Measurements from ENCODE around the gene SPNS3.

DNA sequence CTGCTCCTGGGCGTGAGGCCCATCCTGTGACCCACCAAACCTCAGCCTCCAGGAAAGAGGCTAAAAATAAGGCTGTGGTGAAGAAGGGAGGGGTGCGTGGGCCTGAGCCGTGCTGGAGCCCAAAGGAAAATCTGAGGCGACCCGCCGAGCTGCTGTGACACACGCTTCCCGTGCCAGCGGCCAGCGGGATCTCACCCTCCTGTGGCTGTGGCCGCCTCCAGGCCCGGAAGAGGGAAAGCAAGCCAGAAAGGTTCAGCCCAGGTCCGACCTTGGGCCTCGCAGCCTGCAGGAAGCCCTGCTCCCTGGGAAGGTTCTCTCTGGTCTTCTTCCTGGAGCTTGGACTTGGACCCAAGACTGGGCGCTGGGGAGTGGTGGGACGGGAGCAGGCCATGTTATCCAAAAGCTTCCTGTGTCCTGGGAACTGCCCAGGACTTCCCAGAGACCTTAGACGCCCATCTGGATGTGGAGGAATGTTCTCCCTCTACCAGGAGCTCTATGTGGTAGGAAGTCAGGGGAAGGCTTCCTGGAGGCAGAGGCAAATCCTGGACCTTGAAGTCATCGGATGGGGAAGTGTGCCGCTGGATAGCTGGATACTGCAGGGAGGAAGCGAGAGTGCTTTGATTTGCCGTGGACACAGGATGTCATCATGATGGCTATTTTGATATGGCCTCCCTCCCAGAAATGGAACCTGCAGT lies 76.3 kb downstream of the SPNS3 start:
- TF ChIP-seq, protein P1, sequence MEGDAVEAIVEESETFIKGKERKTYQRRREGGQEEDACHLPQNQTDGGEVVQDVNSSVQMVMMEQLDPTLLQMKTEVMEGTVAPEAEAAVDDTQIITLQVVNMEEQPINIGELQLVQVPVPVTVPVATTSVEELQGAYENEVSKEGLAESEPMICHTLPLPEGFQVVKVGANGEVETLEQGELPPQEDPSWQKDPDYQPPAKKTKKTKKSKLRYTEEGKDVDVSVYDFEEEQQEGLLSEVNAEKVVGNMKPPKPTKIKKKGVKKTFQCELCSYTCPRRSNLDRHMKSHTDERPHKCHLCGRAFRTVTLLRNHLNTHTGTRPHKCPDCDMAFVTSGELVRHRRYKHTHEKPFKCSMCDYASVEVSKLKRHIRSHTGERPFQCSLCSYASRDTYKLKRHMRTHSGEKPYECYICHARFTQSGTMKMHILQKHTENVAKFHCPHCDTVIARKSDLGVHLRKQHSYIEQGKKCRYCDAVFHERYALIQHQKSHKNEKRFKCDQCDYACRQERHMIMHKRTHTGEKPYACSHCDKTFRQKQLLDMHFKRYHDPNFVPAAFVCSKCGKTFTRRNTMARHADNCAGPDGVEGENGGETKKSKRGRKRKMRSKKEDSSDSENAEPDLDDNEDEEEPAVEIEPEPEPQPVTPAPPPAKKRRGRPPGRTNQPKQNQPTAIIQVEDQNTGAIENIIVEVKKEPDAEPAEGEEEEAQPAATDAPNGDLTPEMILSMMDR (IDR thresholded peaks at IDR 0.05; ENCODE audit: poor library complexity, severe bottlenecking): no peak
- TF ChIP-seq POLR2AphosphoS5 (IDR thresholded peaks at IDR 0.05) (no peak), EZH2 (IDR thresholded peaks at IDR 0.05; ENCODE audit: borderline replicate concordance, insufficient read depth, low read length, poor library complexity, severe bottlenecking) (no peak), SMC3 (conservative IDR thresholded peaks at IDR 0.05; ENCODE audit: poor library complexity) (no peak), RAD21 (conservative IDR thresholded peaks at IDR 0.05) (no peak), EP300 (conservative IDR thresholded peaks at IDR 0.05; ENCODE audit: poor library complexity, severe bottlenecking) (no peak)
- TF ChIP-seq, protein P2, sequence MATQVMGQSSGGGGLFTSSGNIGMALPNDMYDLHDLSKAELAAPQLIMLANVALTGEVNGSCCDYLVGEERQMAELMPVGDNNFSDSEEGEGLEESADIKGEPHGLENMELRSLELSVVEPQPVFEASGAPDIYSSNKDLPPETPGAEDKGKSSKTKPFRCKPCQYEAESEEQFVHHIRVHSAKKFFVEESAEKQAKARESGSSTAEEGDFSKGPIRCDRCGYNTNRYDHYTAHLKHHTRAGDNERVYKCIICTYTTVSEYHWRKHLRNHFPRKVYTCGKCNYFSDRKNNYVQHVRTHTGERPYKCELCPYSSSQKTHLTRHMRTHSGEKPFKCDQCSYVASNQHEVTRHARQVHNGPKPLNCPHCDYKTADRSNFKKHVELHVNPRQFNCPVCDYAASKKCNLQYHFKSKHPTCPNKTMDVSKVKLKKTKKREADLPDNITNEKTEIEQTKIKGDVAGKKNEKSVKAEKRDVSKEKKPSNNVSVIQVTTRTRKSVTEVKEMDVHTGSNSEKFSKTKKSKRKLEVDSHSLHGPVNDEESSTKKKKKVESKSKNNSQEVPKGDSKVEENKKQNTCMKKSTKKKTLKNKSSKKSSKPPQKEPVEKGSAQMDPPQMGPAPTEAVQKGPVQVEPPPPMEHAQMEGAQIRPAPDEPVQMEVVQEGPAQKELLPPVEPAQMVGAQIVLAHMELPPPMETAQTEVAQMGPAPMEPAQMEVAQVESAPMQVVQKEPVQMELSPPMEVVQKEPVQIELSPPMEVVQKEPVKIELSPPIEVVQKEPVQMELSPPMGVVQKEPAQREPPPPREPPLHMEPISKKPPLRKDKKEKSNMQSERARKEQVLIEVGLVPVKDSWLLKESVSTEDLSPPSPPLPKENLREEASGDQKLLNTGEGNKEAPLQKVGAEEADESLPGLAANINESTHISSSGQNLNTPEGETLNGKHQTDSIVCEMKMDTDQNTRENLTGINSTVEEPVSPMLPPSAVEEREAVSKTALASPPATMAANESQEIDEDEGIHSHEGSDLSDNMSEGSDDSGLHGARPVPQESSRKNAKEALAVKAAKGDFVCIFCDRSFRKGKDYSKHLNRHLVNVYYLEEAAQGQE (IDR thresholded peaks at IDR 0.05; ENCODE audit: borderline replicate concordance): no peak
